RWPE2 (cell line): ENCODE data around the gene MXRA8.

ENCODE experiments used
- ATAC-seq: fragments of 200-7000 bp; cut with Tn5 transposase; 3 replicates; pipeline ENCODE4 v1.9.1; 2021; ENCODE audit warnings: low read depth
- DNase-seq: peaks from one replicate; pipeline ENCODE4 v3.0.0-alpha.2; 2020; ENCODE audit warnings: low spot score
- H3K27ac ChIP-seq: fragments of 450-650 bp; 2 replicates; pipeline ENCODE4 v1.5.1; 2017; ENCODE audit warnings: mild to moderate bottlenecking; ENCODE audit not compliant: poor library complexity, severe bottlenecking
- H3K27me3 ChIP-seq: fragments of 250-450 bp; sonication (Bioruptor Pico); 2 replicates; pipeline ENCODE4 v1.5.1; 2021; ENCODE audit warnings: mild to moderate bottlenecking, moderate library complexity; ENCODE audit not compliant: insufficient read depth, poor library complexity, severe bottlenecking
- H3K36me3 ChIP-seq: fragments of 250-450 bp; sonication (Bioruptor Pico); 2 replicates; pipeline ENCODE4 v1.5.1; 2020; ENCODE audit warnings: low read depth, mild to moderate bottlenecking, moderate library complexity
- H3K4me1 ChIP-seq: fragments of 250-450 bp; sonication (Bioruptor Pico); 2 replicates; pipeline ENCODE4 v1.5.1; 2021; ENCODE audit warnings: mild to moderate bottlenecking, moderate library complexity; ENCODE audit not compliant: insufficient read depth, poor library complexity, severe bottlenecking
- H3K4me3 ChIP-seq: fragments of 250-450 bp; sonication (Bioruptor Pico); 2 replicates; pipeline ENCODE4 v1.5.1; 2021; ENCODE audit warnings: mild to moderate bottlenecking, moderate library complexity; ENCODE audit not compliant: severe bottlenecking
- H3K9me3 ChIP-seq: fragments of 250-450 bp; sonication (Bioruptor Pico); 2 replicates; pipeline ENCODE4 v1.5.1; 2021; ENCODE audit warnings: mild to moderate bottlenecking, moderate library complexity; ENCODE audit not compliant: severe bottlenecking
- TF ChIP-seq, protein P1 (sequence below): fragments of 450-650 bp; IDR thresholded peaks from one replicate; pipeline ENCODE4 v1.5.1; 2017; ENCODE audit warnings: mild to moderate bottlenecking, moderate library complexity; ENCODE audit not compliant: poor library complexity, severe bottlenecking

MXRA8 gene

DNA sequence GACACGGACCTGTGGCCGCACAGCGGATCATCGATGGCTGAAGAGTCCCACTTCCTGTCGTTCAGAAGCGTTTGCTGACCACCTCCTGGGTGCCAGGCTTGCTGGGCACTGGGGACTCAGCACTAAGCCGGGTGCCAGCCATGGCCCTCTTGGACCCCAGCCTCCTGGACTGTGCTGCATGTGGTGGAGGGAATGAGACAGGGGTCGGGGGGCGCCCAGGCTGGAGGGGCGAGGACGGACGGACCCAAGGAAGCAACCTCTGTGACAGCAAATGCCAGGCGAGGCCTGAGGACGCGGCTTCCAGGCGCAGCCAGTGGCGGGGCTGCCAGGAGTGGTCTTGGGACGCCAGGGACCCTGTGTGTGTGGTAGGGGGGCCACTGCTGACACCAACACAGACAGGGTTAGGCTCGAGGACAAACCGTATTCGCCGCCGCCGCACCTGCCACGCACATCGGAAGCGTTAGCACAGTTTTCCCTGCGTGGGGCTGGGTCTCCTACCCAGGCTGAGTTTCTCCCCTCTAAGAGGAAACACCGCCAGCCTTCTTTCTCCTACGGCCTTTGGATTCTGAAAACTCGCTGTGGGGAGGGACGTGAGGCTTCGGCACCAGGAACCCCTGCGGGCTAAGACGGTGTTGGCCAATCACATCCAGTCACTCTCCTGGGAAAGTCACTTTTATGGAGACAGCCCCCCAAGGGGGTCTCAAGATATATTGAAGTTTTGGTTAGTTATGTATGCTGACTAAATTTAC is 3.1 kb upstream of the MXRA8 start:
- no peaks in the 10 kb centered on the region for H3K36me3 ChIP-seq
- TF ChIP-seq, protein P1, sequence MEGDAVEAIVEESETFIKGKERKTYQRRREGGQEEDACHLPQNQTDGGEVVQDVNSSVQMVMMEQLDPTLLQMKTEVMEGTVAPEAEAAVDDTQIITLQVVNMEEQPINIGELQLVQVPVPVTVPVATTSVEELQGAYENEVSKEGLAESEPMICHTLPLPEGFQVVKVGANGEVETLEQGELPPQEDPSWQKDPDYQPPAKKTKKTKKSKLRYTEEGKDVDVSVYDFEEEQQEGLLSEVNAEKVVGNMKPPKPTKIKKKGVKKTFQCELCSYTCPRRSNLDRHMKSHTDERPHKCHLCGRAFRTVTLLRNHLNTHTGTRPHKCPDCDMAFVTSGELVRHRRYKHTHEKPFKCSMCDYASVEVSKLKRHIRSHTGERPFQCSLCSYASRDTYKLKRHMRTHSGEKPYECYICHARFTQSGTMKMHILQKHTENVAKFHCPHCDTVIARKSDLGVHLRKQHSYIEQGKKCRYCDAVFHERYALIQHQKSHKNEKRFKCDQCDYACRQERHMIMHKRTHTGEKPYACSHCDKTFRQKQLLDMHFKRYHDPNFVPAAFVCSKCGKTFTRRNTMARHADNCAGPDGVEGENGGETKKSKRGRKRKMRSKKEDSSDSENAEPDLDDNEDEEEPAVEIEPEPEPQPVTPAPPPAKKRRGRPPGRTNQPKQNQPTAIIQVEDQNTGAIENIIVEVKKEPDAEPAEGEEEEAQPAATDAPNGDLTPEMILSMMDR: no peak
- DNase-seq (no peak), ATAC-seq (no peak)
- H3K9me3 ChIP-seq: no peaks in the 10 kb centered on the region
- peaks cover 13% of the 10 kb centered on the region for H3K4me1 ChIP-seq
- no peak overlapping the region for H3K27ac ChIP-seq
- no peaks in the 10 kb centered on the region for H3K27me3 ChIP-seq
- no peak overlapping the region for H3K4me3 ChIP-seq

DNA sequence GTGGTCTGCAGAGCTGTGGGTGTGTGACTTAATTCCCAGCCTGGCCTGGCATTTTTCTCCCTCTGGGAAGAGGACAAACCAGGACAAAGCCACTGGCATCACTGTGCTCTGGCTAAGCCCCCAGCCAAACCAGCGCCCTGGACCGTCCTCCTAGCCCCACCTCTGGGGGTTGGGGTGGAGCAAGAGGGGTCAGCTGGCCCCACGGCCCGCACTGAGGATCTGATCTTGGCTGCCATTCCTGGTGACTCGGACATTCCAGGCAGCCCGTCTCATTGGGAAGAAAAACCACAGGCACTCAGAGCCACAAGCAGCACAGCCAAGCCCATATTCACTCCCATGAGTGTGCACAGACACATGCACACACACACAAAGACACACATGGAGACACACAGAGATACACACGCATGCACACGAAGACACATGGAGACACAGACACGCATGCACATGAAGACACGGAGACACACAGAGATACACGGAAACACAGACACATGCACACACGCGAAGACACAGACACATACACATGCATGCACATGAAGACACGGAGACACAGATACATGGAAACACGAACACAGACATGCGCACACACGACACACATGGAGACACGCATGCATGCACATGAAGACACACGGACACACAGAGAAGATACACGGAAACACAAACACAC is 2.3 kb upstream of the MXRA8 start:
- TF ChIP-seq, protein P1: no peak
- H3K27ac ChIP-seq: peak overlapping the region; percentile 34
- H3K9me3 ChIP-seq: no peaks in the 10 kb centered on the region
- ATAC-seq (peak; percentile 73), DNase-seq (peak; percentile 76)
- no peak overlapping the region for H3K4me3 ChIP-seq
- H3K36me3 ChIP-seq: no peaks in the 10 kb centered on the region
- no peaks in the 10 kb centered on the region for H3K27me3 ChIP-seq
- peaks cover 13% of the 10 kb centered on the region for H3K4me1 ChIP-seq

DNA sequence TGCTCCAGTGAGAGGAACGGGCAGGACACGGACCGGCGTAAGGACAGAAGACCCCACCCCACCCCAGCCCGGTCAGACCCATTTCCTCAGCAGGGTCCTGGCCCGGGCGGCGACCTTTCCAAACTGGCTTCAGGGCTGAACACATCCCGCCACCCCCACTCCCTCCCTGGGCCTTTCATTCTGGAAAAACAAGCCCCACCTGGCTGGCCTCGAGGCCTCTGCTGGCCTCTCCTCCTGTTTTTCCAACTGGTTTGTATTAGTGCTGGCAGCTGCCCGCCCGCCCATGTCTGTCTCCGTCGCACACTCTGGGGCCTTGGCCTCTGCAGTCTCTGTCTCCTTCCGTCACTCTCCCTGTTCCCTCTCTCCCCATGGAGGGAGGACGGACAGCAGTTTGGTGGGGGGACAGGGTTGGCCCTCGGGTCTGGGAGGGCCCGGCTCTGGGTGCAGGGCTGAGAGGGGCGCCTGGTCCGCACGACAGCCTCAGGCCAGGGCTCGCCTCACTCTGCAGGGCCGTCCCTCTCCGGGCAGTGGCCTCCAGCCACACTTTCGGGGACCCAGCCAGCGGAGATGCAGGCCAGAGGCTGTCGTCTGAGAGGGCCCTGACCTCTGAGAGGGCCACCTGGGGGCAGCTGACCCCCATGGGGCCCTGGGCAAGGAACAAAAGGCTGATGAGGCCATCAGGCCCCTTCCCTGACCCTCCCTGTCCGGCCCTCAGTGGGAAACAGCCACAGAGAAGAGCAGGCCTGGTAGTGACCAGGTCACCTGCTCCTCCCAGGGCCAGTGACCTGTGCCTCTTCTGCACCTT is 1.5 kb upstream of the MXRA8 start:
- Histone ChIP-seq H3K4me3 (no peak overlapping the region), H3K4me1 (peaks cover 13% of the 10 kb centered on the region)

DNA sequence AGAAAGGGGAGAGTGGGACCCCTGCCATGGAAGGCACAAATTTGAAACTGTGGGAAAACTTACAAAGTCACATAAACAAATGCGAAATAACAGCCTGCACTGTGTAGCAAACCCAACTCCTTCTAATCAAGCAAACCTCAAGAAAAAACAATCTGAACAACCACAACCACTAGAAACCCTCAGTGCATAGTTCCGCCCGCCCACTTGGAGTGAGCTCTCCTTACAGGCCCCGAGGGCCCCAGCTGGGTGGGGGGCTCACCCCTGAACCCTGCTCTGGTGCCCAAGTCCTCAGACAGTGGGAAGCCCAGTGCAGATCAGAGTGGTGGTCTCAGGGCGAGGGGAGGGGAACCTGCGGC is 931 bp upstream of the MXRA8 start:
- ATAC-seq: no peak
- no peak overlapping the region for H3K4me3 ChIP-seq

More for the DNA sequence above, 1.5 kb upstream of the MXRA8 start:
- DNase-seq (no peak), ATAC-seq (no peak; the same call in 2 of the 3 replicates)
- Histone ChIP-seq H3K27ac (peak overlapping the region; percentile 34), H3K9me3 (no peaks in the 10 kb centered on the region), H3K36me3 (no peaks in the 10 kb centered on the region), H3K27me3 (no peaks in the 10 kb centered on the region)
- TF ChIP-seq, protein P1: no peak

More for the DNA sequence above, 931 bp upstream of the MXRA8 start:
- Histone ChIP-seq H3K4me1 (peaks cover 13% of the 10 kb centered on the region), H3K27ac (no peak overlapping the region), H3K9me3 (no peaks in the 10 kb centered on the region), H3K36me3 (no peaks in the 10 kb centered on the region), H3K27me3 (no peaks in the 10 kb centered on the region)
- peak; percentile 60 for DNase-seq
- TF ChIP-seq, protein P1: no peak
